GM12878 (cell line): Measurements from ENCODE around the gene VGLL4. TPM values are rescaled to one million over a fixed set of nuclear protein-coding genes. Genes with fewer than 3 reads are reported as not detected.

Experiments used
- ATAC-seq: fragments of 200-7000 bp; cut with Tn5 transposase; 3 replicates; pipeline ENCODE4 v1.9.1; 2020; ENCODE audit warnings: mild to moderate bottlenecking, moderate library complexity
- BruUV-seq: library from RNA; stranded (reverse); fragments of 400-500 nt; replicated peaks from 2 replicates; lab custom pipeline; 2021; lab: Mats Ljungman, UMichigan
- CTCF ChIA-PET: fragments of 300-600 bp; sonication (Branson Sonifier 250); formaldehyde crosslinking; extraction: SDS; loops from one replicate; lab custom pipeline; 2021; ENCODE audit warnings: inconsistent platforms; lab: Yijun Ruan, JAX
- POLR2A ChIA-PET: fragments of 350-600 bp; formaldehyde crosslinking; extraction: SDS; loops from one replicate; lab custom pipeline; 2021; ENCODE audit warnings: inconsistent platforms; lab: Charles Lee
- RAD21 ChIA-PET: fragments of 300-600 bp; sonication (Branson Sonifier 250); formaldehyde crosslinking; loops from one replicate; lab custom pipeline; 2023; ENCODE audit warnings: antibody characterized with exemption; ENCODE audit not compliant: unreplicated experiment; lab: Charles Lee
- SMC1A ChIA-PET: fragments of 300-600 bp; sonication (Branson Sonifier 250); formaldehyde crosslinking; loops from one replicate; lab custom pipeline; 2023; ENCODE audit not compliant: unreplicated experiment, uncharacterized antibody; lab: Charles Lee
- DNase-seq: peaks from one replicate; pipeline ENCODE4 v3.0.0-alpha.2; 2011; ENCODE audit warnings: low read depth, low spot score
- FAIRE-seq: peaks from 3 replicates; lab custom pipeline; 2011; peaks lifted over from hg19 to GRCh38; lab: Jason Lieb, UNC
- H2AFZ ChIP-seq: 2 replicates; pipeline ENCODE4 v1.6.0; 2011; ENCODE audit warnings: low read depth, low read length, control low read depth; ENCODE audit not compliant: control insufficient read depth
- H3K27ac ChIP-seq: 2 replicates; pipeline ENCODE4 v1.5.1; 2011; ENCODE audit warnings: control low read depth; ENCODE audit not compliant: control insufficient read depth, insufficient read depth
- H3K27me3 ChIP-seq, 2 experiments: replicated peaks in 1 of 2; 2 replicates each; pipeline versions ENCODE4 v1.6.0 to v1.6.1; 2011; ENCODE audit warnings: low read length in 1 of 2; ENCODE audit not compliant: control insufficient read depth in 2 of 2, insufficient read depth in 2 of 2
- H3K36me3 ChIP-seq, 2 experiments: 2 replicates each; pipeline ENCODE4 v1.5.1; 2011; ENCODE audit warnings: low read length in 1 of 2; ENCODE audit not compliant: control insufficient read depth in 2 of 2, insufficient read depth in 2 of 2
- H3K4me1 ChIP-seq: 2 replicates; pipeline ENCODE4 v1.6.1; 2011; ENCODE audit warnings: mild to moderate bottlenecking, low read length, moderate library complexity, mixed read lengths; ENCODE audit not compliant: control insufficient read depth, insufficient read depth
- H3K4me2 ChIP-seq: 2 replicates; pipeline ENCODE4 v1.6.0; 2011; ENCODE audit warnings: control low read depth; ENCODE audit not compliant: control insufficient read depth, insufficient read depth
- H3K4me3 ChIP-seq: fragments of 200-600 bp; sonication (generic); 2 replicates; pipeline ENCODE4 v1.5.1; 2016
- H3K79me2 ChIP-seq: 2 replicates; pipeline ENCODE4 v1.6.0; 2011; ENCODE audit warnings: low read length; ENCODE audit not compliant: control insufficient read depth, insufficient read depth
- H3K9ac ChIP-seq: 2 replicates; pipeline ENCODE4 v1.8.0; 2011; ENCODE audit warnings: low read length, control low read depth, mixed read lengths; ENCODE audit not compliant: control insufficient read depth, insufficient read depth
- H3K9me3 ChIP-seq: replicated peaks from 3 replicates; pipeline ENCODE4 v1.5.1; 2011; ENCODE audit warnings: mild to moderate bottlenecking, low read length; ENCODE audit not compliant: control insufficient read depth, insufficient read depth
- H4K20me1 ChIP-seq: 2 replicates; pipeline ENCODE4 v1.6.0; 2011; ENCODE audit not compliant: control insufficient read depth, insufficient read depth
- ATF2 ChIP-seq: IDR thresholded peaks from 2 replicates; pipeline ENCODE4 v1.6.1; 2012; ENCODE audit warnings: low read length, inconsistent platforms
- E2F4 ChIP-seq: IDR thresholded peaks from 2 replicates; pipeline ENCODE4 v1.6.1; 2012; ENCODE audit warnings: low read depth, low read length, improper control_type of control experiment
- EZH2 ChIP-seq: IDR thresholded peaks from 2 replicates; pipeline ENCODE4 v1.6.1; 2012; ENCODE audit warnings: low read depth, mild to moderate bottlenecking, control low read depth, inconsistent platforms, low read length, borderline replicate concordance; ENCODE audit not compliant: control insufficient read depth
- ZZZ3 ChIP-seq: IDR thresholded peaks from 2 replicates; pipeline ENCODE4 v1.6.1; 2011; ENCODE audit warnings: low read depth; ENCODE audit not compliant: control insufficient read depth, insufficient read length
- WGBS: methylation state at CpG from one replicate; pipeline ENCODE4 v1.1.6; 2016; ENCODE audit warnings: low lambda C conversion rate; ENCODE audit not compliant: insufficient replicate concordance, insufficient coverage; ENCODE audit errors: missing lambda C conversion rate; 5-methylcytosine and 5-hydroxymethylcytosine counted together
- in situ Hi-C: fragments of 300-500 bp; cut with MboI; formaldehyde crosslinking; loops from 9 replicates; pipeline ENCODE4 v1.14.3; 2018; ENCODE audit warnings: mixed read lengths
- intact Hi-C: fragments of 100-400 bp; cut with micrococcal nuclease; formaldehyde crosslinking; loops from one replicate; pipeline ENCODE4 v1.14.2; 2022; ENCODE audit not compliant: unreplicated experiment
- polyA plus RNA-seq, 11 experiments: library from polyadenylated mRNA; depleted of rRNA in 4 of 11; unstranded in 6 of 11; stranded (reverse) in 5 of 11; fragments of >200 nt; fragmentation: Nextera tagmentation in 4 of 11; fragmentation: Illumina TruSeq in 1 of 11; extraction: Ambion mirVana in 4 of 11; extraction: Trizol in 1 of 11; gene quantifications; 1 replicate in 1 of 11; 2 replicates in 10 of 11; pipeline versions ENCODE4 v1.2.1 to v1.2.3, GENCODE V29; 2011 to 2016; ENCODE audit warnings: inconsistent platforms in 2 of 11, missing spikeins in 2 of 11, low read depth in 1 of 11
- total RNA-seq, 4 experiments: library from RNA; depleted of rRNA in 3 of 4; stranded (reverse); fragments of >200 nt in 3 of 4; fragmentation: Illumina TruSeq in 1 of 4; extraction: Trizol in 1 of 4; gene quantifications; 2 replicates each; pipeline versions ENCODE4 v1.2.1 to v1.2.3, GENCODE V29; 2013 to 2021

VGLL4 gene
- total and polyA plus RNA-seq, 10 of the 15 experiments (the other 5 are each of a cell fraction or from before 2014, with no cell fraction given) = 0.44 to 38.1 (median 16.1) TPM

GRCh38 chr3:11613319-11613718, 30.4 kb downstream of the VGLL4 start:
- no peak for ATAC-seq
- 97% methylated on average over 8 of the region's 8 CpGs for WGBS
- no peak for TF ChIP-seq ZZZ3
- TF ChIP-seq ATF2 = no peak
- no peak for TF ChIP-seq E2F4
- TF ChIP-seq EZH2 = no peak
- TF ChIP-seq, all 136 proteins: peak for 0

More at GRCh38 chr3:11613319-11613718, 30.4 kb downstream of the VGLL4 start:
- Histone ChIP-seq H3K27ac (no peak overlapping the region), H2AFZ (no peak overlapping the region), H3K9me3 (no peaks in the 10 kb centered on the region), H3K36me3 (peaks cover 3 to 6% of the 10 kb centered on the region in 2 experiments; a peak in 3 of 4 replicates), H4K20me1 (peaks cover 5% of the 10 kb centered on the region), H3K27me3 (no peaks in the 10 kb centered on the region), H3K9ac (no peak overlapping the region), H3K4me1 (no peaks in the 10 kb centered on the region), H3K4me3 (no peak overlapping the region), H3K4me2 (no peak overlapping the region), H3K79me2 (peaks cover 75% of the 10 kb centered on the region)
- intact Hi-C loops = no loop called here
- CTCF ChIA-PET = no interaction called here
- no TSS peak for BruUV-seq
- POLR2A ChIA-PET = no interaction called here
- FAIRE-seq = no peak
- in situ Hi-C loops = no loop called here
- SMC1A ChIA-PET = interaction anchor here (0.6 kb wide), 1 partner anchor 9 kb away, joined by 3 read pairs; no protein-coding TSS in a partner anchor
- DNase-seq = no peak
- RAD21 ChIA-PET = no interaction called here
